Activated CD8-positive, alpha-beta memory T cell treated with anti-CD3 and anti-CD28 coated beads, Interleukin-2, amount 50 U/mL, for 24 hours (primary cell): Measurements from ENCODE around the gene FAAP20.
A peak's percentile ranks its signal among the peaks of the same experiment; 100 is the strongest.

Experiments
- DNase-seq: peaks from one replicate; pipeline ENCODE4 v3.0.0-alpha.2; 2020; ENCODE audit errors: extremely low read depth

FAAP20 gene

GRCh38 chr1:2230781-2231531, 36.4 kb upstream of the FAAP20 start:
- DNase-seq = no peak

DNA sequence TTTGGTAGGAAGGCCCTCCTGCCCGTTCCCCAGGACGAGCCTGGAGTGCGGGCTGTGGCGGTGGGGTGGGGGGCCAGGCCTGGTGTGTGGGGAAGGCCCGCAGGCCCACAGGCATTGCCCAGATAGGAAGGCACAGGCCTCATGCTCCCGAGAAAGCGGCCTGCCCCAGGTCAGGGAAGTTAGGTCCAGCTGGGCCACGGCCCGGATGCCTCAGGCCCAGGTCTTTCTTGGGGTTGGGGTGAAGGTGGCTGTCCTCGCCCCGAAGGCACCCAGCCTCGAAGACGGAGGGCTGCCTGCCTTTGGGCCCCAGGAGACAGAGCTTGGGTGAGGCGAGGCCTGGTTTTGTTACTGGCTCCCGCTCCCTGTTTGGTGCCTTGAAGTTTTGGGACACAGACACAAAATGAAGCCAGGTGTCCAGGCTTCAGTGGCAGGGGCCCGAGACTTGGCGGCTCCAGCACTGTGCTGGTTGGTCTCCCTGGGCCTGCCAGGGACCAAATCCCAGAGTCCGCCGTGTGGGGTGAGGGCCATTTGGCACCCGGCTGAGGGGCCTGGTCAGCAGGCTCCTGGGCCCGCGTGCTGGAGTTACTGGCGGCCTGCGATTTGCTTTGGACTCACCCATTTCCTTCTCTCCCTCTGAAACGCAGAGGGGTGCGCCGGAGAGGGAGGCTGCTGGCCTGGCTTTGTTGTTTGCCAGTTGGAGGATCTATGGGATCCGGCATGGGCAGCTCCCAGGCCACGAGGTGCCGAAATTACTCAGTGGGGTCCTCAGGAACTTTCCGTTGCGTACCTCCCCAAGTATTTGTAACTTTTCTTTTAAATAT, 35.5 kb upstream of the FAAP20 start:
- no peak for DNase-seq

GRCh38 chr1:2229037-2229864, 34.7 kb upstream of the FAAP20 start:
- DNase-seq = no peak

GRCh38 chr1:2228694-2229036, 34.1 kb upstream of the FAAP20 start:
- no peak for DNase-seq

GRCh38 chr1:2228157-2228594, 33.6 kb upstream of the FAAP20 start, which contains the start of gene SKI:
SKI (plus strand) TSS chr1:2228319; CDS start chr1:2228767, 448 bp downstream.
- DNase-seq = no peak

GRCh38 chr1:2227346-2228156, 33.0 kb upstream of the FAAP20 start:
- peak; percentile 79 for DNase-seq

DNA sequence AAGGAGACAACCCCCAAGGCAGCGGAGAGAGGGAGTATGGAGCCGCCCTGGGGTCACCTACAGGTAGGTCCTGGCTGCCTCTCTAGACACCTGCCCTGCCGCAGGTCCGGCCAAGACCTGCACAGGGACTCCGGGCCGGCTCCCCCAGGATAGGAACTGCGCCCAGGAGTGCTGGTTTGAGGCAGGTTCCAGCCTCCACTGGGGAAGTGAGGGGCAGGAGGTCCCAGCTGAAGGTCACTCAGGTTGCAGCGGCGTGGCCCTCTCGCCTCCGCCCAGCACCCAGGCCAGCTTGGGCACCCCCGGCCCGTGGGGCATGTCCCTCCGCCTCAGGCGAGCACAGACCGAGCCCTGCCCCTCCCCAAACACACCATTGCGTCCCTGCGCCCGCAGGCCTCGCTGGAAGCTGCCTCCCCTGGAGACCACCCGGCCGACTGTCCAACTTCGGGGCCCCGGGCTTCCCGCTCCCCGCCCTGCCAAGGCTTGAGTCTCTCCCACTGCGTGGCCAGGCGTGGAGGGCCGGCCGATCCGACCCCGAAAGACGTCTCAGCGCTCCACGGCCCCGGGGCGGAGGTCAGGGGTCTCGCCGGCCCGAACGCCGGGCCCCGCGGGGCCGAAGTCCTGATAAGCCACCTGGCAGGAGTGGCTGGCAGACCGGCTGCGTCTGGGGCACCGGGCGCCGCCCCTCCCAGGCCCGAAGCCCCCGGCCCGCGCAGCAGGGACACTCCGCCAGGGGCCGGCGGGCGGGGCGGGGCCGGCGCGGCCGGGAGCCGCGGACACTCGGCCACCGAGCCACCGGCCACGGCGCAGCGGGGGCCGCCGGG, 32.2 kb upstream of the FAAP20 start:
- no peak for DNase-seq

- DNase-seq = no peak
These were observed 30.3 kb upstream of the FAAP20 start for GRCh38 chr1:2224631-2225428.

GRCh38 chr1:2224170-2224584, 29.6 kb upstream of the FAAP20 start:
- DNase-seq = no peak

- DNase-seq = no peak
These were observed 26.7 kb upstream of the FAAP20 start for GRCh38 chr1:2221271-2221670.

DNA sequence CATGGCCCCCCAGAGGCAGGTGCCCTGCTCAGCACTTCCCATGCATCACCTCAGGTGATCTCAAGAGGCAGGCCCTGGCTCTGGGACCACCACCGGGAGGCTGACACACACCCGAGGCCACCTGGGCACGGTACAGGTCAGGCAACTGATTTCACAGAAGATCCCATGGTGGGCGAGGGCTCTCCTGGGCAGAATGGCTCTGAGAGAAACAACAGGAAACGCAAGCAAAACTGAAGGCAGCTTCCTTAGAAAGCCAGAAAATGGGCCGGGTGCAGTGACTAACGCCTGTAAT, 22.1 kb upstream of the FAAP20 start:
- no peak for DNase-seq

DNA sequence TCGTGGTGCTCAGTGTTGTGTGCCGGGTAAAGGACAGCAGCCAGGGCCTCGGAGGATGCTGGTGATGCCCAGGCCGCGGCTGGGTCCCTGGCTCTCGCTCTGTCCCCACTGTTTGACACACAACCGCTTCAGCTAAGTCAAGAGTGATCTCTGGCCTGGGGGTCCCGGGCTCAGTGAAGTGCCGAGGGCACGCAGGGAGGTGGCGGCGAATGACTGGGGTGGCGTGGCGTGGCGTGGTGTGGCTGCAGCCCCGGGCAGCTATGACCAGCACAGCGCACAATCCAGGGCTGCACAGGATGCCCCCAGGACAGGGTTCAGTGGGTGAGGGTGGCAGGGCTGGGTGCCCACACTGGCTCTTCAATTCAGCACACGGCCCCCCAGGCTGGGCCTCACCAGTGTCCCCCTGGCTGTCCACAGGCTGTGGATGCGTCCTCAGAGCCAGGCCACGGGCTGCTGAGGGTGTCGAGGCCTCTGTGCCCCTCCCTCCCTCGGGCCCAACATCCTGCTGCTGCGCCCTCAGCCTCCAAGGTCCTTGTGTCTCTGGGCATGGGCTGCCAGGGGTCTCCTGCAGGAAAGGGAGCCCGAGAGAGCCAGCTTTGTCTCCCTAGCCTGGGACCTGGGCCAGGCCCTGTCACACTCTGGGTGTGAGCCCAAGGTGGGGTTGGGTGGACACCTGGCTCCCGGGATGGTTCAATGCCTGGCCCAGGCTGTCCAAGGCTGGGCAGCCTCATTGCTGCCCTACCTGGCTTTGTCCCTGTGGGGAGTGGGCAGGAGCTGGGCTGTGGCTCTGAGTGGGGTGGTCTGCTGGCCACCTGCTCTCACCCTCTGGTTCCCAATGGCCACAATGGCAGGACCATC, 21.6 kb upstream of the FAAP20 start:
- DNase-seq = no peak

DNA sequence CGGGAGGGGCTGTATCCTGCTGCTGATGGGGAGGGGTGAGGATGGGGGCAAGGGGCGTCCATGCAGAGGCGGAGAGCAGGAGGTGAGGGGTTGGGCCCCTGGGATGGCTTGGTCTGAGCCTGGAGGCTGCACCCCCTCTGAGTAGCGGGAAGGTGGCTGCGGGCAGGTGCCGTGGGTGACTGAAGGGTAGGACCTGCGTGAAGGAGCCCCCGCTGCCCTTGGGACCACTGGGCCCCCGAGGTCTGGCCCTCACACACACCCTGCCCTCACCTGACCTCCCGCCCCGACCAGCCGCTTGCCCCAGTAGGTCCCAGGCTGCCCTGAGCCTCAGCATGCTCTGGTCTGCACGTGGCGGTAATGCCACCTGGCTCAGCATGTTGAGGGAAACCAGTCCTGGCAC, 20.8 kb upstream of the FAAP20 start:
- no peak for DNase-seq

GRCh38 chr1:2214541-2215241, 20.1 kb upstream of the FAAP20 start:
- DNase-seq = no peak

- DNase-seq = no peak
These were observed 19.3 kb upstream of the FAAP20 start for GRCh38 chr1:2213576-2214505.

- no peak for DNase-seq
These were observed 18.2 kb upstream of the FAAP20 start for GRCh38 chr1:2212532-2213491.
